Midbrain (tissue), 1 donor: ENCODE data around the gene MPP3.
"Not testable (repeated sequence)": the region's sequence is repeated elsewhere in the genome, so short reads cannot be mapped to it uniquely, and the experiment has no call there.

Experiments used
- DNase-seq: peaks from one replicate; lab custom pipeline; 2025; lab: John Stamatoyannopoulos, UW

The MPP3 gene

GRCh38 chr17:43808076-43808475, 24.9 kb downstream of the MPP3 start:
- DNase-seq = no peak

- DNase-seq = no peak
Observed at GRCh38 chr17:43805117-43805516, 27.8 kb downstream of the MPP3 start.

GRCh38 chr17:43803758-43804157, 29.2 kb downstream of the MPP3 start:
- DNase-seq = no peak

GRCh38 chr17:43801844-43802243, 31.1 kb downstream of the MPP3 start:
- no peak for DNase-seq

GRCh38 chr17:43800736-43801135, 32.2 kb downstream of the MPP3 start:
- peak; percentile 29 for DNase-seq

GRCh38 chr17:43799047-43799446, 33.9 kb downstream of the MPP3 start:
- no peak for DNase-seq

GRCh38 chr17:43798024-43798423, 34.9 kb downstream of the MPP3 start:
- not testable (repeated sequence) for DNase-seq

- DNase-seq = not testable (repeated sequence)
Observed at GRCh38 chr17:43792668-43793067, 40.3 kb downstream of the MPP3 start.

- DNase-seq = peak; percentile 56
Observed at GRCh38 chr17:43791589-43791988, 41.4 kb downstream of the MPP3 start.

GRCh38 chr17:43790311-43790940, 42.5 kb downstream of the MPP3 start:
- no peak for DNase-seq

- DNase-seq = no peak
Observed at GRCh38 chr17:43789482-43789881, 43.5 kb downstream of the MPP3 start.

GRCh38 chr17:43788540-43788939, 44.4 kb downstream of the MPP3 start:
- DNase-seq = no peak

- DNase-seq = no peak
Observed at GRCh38 chr17:43787728-43788127, 45.2 kb downstream of the MPP3 start.

- peak; percentile 25 for DNase-seq
Observed at GRCh38 chr17:43784628-43785101, 48.3 kb downstream of the MPP3 start.

- DNase-seq = no peak
Observed at GRCh38 chr17:43784068-43784467, 48.9 kb downstream of the MPP3 start.

- DNase-seq = no peak
Observed at GRCh38 chr17:43782913-43783680, 49.8 kb downstream of the MPP3 start.

- no peak for DNase-seq
Observed at GRCh38 chr17:43780135-43780534, 52.8 kb downstream of the MPP3 start, which contains the start of gene CFAP97D1. CFAP97D1 (plus strand) TSS chr17:43780435; CDS start chr17:43780463, 28 bp downstream.

GRCh38 chr17:43779145-43780125, 53.5 kb downstream of the MPP3 start:
- no peak for DNase-seq

GRCh38 chr17:43778337-43779144, 54.4 kb downstream of the MPP3 start, which contains the start of gene DUSP3:
DUSP3 (minus strand) TSS chr17:43778977; CDS start chr17:43778924, 53 bp downstream.
- peak; percentile 85 for DNase-seq

GRCh38 chr17:43774304-43775250, 58.4 kb downstream of the MPP3 start:
- no peak for DNase-seq
